Heart left ventricle (tissue), 13 donors: ENCODE measurements around the gene ETV6.

Experiments used
- POLR2A ChIP-seq, 2 donors: fragments of 450-650 bp; IDR thresholded peaks; one replicate each; pipeline ENCODE4 v1.6.1; 2017; ENCODE audit warnings: antibody characterized with exemption in 2 of 2, mild to moderate bottlenecking in 2 of 2, moderate library complexity in 2 of 2
- TF ChIP-seq, protein P1 (sequence below), 12 donors: fragments of 200-600 bp; sonication (generic) in 4 of 12; IDR thresholded peaks; one replicate each; pipeline versions ENCODE4 v1.5.0 to v1.8.0; 2018 to 2022; ENCODE audit warnings: antibody characterized with exemption in 12 of 12, mild to moderate bottlenecking in 5 of 12
- donor health status: ischemic (EF 13 %, LVEDD 7.1; RV severe dilation, severe dysfunction).
- donor health status: DM: no; HTN: yes; CAD: no.
- donor health status: DM: no; HTN: no; CAD: no.
- donor health status: ischemic (EF 25% LVEDD 6.9; RV normal size, moderate dysfunction).
- donor health status: ischemic (EF 25% LVEDD 5.7; RV mildly dilated, moderate dysfunction).
- donor health status: ischemic (EF 35%, LVEDD 5.7; RV mildly dilated, moderate dysfunction).
- donor health status: nonischemic (EF 11% LVEDD 7.7; RV severe dilation, severe dysfunction).
- donor health status: DM: yes; HTN: yes; CAD: no.
- donor health status: PGD.
- donor health status: ischemic (EF 29% LVEDD 5.4; RV normal size, mild dysfunction).
- donor health status: nonischemic (EF 23%, LVEDD 6.1; RV moderate dilation, normal function).

GRCh38 chr12:11888029-11888428, 238.6 kb downstream of the ETV6 start:
- TF ChIP-seq, protein P1, sequence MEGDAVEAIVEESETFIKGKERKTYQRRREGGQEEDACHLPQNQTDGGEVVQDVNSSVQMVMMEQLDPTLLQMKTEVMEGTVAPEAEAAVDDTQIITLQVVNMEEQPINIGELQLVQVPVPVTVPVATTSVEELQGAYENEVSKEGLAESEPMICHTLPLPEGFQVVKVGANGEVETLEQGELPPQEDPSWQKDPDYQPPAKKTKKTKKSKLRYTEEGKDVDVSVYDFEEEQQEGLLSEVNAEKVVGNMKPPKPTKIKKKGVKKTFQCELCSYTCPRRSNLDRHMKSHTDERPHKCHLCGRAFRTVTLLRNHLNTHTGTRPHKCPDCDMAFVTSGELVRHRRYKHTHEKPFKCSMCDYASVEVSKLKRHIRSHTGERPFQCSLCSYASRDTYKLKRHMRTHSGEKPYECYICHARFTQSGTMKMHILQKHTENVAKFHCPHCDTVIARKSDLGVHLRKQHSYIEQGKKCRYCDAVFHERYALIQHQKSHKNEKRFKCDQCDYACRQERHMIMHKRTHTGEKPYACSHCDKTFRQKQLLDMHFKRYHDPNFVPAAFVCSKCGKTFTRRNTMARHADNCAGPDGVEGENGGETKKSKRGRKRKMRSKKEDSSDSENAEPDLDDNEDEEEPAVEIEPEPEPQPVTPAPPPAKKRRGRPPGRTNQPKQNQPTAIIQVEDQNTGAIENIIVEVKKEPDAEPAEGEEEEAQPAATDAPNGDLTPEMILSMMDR (IDR thresholded peaks at IDR 0.05) = no peak
- TF ChIP-seq POLR2A (IDR thresholded peaks at IDR 0.05) = no peak
